NCI-H524 (cell line): Measurements from ENCODE around the gene REG3G.
"Not testable (repeated sequence)": the region's sequence is repeated elsewhere in the genome, so short reads cannot be mapped to it uniquely, and the experiment has no call there.

Experiments
- DNase-seq, 2 experiments: peaks; one replicate each; lab custom pipeline; 2025; lab: John Stamatoyannopoulos, UW

REG3G gene

DNA sequence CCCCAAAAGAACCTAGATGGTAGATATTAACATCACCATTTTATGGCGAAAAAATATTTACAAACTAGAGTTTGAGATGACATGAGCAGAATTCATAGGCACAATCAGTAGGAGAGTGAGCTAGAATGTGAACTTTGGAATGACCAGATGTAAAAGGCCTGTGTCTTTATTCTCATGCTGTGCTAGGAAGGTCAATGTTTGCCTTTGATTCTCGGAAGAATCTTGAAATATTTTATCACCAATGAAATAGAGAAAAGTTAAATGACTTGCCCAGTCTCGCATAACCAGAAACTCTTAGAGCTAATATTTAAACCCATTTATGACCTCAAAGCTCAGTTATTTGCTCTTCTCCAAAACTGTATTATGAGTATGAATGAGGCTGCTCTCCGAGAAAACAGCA lies 9.2 kb upstream of the REG3G start:
- DNase-seq, result no peak

DNA sequence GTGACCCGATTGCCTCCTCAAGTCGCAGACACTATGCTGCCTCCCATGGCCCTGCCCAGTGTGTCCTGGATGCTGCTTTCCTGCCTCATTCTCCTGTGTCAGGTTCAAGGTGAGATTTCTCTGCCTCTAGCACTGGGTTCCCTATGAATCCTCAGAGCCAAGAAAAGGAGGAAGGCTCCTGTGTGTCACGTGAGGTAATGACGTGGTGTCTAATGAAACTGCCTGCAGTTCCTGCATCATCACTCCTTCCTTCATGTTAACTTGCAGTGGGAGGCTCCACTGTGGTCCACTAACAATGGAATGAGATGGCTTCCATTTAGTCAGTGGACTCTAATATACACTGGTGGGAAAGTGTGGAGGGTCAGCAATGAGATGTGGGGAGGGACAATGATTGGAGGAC lies 559 bp downstream of the REG3G start:
- no peak for DNase-seq

DNA sequence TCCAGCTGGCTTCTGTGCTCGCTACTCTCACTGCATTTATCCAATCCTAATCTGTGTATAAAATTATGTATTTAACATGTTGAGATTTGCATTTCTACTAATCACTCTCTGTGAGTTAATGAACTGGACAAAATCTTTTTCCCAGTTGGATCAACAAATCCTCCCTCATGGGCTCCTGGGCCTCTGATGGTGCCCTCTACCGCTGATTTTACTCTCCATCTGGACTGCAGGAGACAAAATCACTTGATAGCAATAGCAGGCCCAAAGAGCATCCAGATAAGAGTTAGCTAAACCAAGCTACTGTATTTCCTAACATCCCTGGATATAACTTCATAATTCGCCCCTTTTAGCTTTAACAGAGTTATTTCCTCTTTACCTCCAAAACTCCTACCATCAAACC lies 14.4 kb downstream of the REG3G start:
- peak in 1 of 2 experiments; percentile 2 for DNase-seq

DNA sequence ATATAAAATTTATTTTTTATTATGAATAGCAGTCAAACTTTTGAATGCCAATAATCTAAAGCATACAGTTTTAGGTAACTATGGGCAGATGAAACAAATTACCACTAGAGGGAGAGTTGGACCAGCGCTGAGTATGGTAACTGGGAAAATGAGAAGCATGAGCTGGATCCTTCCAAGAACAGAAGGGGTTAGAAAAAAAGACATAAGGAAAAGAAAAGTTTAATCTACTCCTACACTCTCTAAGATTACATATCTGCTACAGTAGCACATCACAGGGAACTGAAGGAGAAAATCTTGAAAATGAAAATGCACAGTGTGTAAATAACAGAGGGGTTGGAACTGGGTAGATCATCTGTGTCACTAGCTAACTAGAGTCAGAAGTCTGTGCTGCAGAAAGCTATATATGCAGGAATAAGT lies 15.5 kb downstream of the REG3G start:
- DNase-seq, result peak; percentile 27 to 41

DNA sequence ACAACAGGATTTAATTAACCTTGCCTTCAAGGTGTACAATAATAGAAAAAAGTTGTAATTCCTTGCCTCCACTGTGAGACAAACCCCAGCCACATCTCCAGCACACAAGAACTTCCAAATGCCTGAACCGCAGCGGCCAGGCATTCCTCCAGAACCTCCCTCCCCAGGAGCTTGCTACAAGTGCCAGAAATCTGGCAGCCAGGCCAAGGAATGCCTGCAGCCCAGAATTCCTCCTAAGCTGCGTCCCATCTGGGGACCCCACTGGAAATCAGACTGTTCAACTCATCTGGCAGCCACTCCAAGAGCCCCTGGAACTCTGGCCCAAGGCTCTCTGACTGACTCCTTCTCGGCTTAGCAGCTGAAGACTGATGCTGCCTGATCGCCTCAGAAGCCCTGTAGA lies 28.0 kb downstream of the REG3G start:
- not testable (repeated sequence) for DNase-seq

DNA sequence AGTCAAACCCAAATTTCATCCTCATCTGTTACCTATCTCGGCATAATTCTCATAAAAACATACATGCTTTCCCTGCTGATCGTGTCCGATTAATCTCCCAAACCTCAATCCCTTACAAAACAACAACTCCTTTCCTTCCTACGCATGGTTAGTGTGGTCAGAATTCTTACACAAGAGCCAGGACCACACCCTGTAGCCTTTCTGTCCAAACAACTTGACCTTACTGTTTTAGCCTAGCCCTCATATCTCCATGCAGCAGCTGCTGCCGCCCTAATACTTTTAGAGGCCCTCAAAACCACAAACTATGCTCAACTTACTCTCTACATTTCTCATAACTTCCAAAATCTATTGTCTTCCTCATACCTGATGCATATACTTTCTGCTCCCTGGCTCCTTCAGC lies 29.3 kb downstream of the REG3G start:
- DNase-seq, result not testable (repeated sequence)

DNA sequence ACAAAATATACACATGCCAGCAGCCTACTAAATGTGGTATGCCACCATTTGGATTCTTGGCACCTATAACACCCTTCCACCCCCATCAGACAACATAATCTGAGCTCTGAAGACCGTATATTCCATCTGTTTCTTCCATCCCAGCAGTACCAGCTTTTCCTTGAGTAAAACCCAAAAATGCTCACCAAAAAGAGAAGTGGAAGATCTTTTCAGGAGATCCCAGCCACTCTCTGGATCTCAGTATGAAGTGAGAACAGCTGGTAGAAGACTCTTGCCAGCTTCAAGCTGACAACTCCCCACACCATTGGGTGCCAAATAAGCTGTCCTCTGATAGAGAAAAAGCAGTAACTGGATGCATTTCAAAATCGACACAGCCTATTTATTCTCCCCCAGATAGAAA lies 39.7 kb downstream of the REG3G start:
- no peak for DNase-seq

DNA sequence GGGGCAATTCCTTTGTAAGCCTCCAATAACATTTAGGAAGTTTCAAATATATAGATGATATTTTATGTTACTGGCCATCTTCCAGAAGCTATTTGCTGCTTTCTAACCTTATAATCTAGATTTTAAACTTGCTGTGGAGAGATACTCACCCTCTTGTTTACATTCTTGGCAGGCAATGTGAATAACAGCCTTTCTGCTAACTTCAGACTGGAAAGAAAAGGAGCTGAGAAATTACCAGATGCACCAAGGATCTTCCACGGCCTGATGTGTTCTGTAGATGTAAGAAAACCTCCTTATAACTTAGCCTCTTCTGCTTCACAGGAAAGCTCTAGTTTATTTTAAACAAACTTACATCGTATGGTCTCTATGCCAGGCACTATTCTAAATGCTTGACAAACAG lies 45.6 kb downstream of the REG3G start:
- DNase-seq, result no peak
